ENCODE results near the gene S100A3.
"Not testable (repeated sequence)": the region's sequence is repeated elsewhere in the genome, so short reads cannot be mapped to it uniquely, and the experiment has no call there.

The S100A3 gene

DNA sequence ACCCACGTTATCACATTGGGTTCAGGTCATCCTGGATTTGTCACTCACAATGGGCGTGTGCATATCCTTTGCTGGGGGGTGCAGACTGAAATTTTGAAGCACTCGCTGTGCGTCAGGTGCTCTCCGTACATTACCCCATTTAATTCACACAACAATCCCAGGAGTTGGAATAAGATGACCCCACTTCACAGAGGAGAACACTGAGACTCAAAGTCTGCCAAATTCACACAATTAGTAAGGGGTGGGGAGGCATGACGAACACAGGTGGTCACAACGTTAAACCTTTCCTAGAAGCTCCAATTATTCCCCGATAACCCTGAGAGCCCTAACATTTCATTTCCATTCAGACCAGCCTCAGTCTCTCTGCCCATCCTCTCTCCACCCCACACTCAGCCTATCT, 20.4 kb upstream of the S100A3 start:
- no peak for DNase-seq (ENCODE audit: low spot score)

DNA sequence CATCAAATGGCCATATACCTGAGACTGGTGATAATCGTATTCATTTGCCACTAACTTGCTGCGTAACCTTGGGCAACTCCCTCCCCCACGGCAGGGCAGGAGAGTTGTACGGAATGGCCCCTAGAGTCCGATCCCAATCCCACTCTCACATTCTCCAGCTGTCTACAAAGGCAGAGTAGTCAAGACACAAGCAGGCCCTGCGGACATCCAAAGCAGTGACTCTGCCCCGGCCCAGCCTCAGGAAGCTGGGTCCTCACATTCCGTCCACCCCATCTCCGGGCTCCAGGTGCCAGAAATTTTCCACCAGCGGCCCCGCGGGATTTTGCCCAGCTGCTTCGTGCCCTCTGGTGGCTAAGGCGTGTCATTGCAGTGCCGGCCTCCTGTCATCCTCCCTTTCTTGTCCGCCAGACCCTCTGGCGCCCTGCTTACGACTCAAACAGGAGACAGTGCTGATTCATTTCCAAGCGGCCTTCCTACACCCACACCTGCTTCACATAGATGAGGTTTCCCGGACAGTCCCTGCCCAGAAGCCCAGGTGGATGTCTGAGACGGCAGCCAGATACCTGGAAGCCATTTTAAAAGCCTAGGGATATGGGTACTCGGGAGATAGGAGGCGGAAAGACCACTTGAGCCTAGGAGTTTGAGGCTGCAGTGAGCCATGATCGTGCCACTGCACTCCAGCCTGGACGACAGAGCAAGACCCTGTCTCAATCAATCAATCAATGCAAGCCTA, 19.5 kb upstream of the S100A3 start:
- peak; percentile 94 for DNase-seq (ENCODE audit: low spot score)

GRCh38 chr1:153567621-153568366, 18.7 kb upstream of the S100A3 start:
- DNase-seq (ENCODE audit: low spot score): peak; percentile 94

GRCh38 chr1:153566414-153567371, 17.6 kb upstream of the S100A3 start:
- peak; percentile 99 for DNase-seq (ENCODE audit: low spot score)

DNA sequence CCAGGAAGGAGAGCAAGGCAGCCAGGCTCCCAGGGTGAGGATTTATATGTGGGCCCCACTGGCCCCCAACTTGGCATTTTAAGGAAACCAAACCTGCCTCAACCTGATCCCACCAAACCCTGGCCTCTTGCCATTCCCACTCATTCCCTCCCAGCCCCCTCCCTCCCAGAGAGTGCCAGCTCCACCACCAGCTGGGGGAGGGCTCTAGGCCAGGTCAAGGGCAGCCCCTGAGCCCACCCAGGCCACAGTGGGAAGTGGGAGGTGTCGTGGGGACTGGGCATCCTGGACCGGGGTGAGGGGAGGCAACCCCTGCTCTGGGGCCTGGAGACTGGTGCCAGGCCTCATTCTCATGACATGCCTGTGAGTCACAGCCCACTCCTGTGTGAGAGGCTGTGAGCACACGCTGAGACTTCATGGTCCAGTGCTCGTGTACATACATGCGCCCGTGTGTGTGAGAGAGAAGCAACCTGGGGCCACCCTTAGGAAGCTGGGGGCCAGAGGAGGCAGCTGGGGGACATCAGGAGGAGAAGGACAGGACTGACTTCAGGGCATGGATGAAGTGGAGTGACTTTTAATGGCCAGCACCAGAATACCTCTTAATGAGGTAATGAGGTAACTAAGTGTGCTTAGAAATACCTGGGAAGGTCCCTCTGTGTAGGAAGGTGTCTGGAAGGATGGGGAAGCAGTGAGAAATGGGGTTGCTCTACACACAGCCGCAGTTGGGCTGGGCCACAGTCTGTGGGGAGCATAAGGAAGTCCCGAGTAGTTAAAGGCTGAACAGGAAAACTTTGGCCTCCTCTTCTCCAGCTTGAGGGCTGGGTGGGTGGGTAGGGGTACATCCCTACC, 16.7 kb upstream of the S100A3 start, which contains the start of gene S100A2:
Gene S100A2 (minus strand): TSS at position 316 of the 846 bp plus-strand sequence. CDS start 1,967 bp downstream, outside the sequence.
- peak; percentile 93 for DNase-seq (ENCODE audit: low spot score)

GRCh38 chr1:153563991-153564390, 14.9 kb upstream of the S100A3 start:
- no peak for DNase-seq (ENCODE audit: low spot score)

DNA sequence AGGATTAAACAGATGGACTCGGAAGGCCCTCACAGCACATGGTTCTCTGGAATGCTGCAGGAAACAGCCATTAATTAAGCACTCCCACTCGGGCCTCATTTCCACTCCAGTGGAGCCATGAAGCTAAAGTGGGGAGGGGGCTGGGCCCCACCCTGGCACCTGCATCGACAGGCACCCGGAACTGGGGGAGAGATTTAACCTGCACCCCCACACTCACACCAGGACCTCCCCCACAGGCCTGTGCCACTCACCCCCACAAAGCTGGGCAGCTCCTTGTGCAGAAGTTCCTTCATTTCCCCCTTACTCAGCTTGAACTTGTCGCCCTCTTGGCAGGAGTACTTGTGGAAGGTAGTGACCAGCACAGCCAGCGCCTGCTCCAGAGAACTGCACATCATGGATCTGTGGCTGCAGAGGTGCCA, 14.4 kb upstream of the S100A3 start:
- no peak for DNase-seq (ENCODE audit: low spot score)

DNA sequence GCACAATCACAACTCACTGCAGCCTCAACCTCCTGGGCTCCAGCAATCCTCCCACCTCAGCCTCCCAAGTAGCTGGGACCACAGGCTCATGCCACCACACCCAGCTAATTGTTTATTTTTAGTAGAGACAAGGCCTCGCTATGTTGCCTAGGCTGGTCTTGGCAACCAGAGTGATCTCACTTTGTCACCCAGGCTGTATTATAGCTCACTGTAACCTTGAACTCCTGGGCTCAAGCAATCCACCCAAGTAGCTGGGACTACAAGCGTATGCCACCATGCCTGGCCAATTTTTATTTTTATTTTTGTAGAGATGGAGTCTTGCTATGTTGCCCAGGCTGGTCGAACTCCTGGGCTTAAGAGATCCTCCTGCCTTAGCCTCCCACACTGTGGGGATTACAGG, 13.0 kb upstream of the S100A3 start:
- DNase-seq (ENCODE audit: low spot score): not testable (repeated sequence)

DNA sequence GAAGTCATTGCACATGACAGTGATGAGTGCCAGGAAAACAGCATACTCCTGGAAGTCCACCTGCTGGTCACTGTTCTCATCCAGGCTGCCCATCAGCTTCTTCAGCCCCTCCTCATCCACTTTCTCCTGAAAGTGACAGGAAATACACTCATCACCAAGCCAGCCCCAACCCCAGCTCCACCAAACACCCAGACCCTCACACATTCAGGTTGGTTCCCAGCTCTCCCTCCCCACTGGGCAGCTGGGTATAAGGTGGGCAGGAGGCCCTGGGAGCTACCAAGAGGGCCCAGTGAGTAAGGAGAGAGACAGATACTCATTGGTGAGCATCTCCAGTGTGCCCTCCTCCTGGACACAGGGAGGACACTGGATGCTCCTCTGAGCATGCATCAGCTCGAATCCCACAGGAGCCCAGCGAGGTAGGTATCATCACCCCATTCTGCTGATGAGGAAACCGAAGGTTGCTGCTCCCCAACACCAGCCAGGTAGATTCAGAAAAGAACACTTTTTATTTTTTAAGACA, 12.5 kb upstream of the S100A3 start:
- no peak for DNase-seq (ENCODE audit: low spot score)

GRCh38 chr1:153560771-153561465, 11.9 kb upstream of the S100A3 start:
- DNase-seq (ENCODE audit: low spot score): no peak

DNA sequence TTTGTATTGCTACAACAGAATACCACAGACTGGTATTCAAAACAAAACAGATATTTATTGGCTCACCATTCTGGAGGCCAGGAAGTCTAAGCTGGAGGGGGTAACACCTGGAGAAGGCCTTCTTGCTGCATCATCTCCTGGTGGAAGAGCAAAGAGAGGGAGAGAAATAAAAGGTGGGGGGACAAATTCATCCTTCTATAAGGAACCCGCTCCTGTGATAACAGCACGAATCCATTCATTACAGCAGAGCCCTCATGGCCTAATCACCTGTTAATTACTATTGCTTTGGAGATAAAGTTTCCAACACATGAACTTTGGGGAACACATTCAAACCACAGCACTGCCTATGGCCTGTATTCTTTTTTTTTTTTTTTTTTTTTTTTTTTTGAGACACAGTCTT, 11.2 kb upstream of the S100A3 start:
- DNase-seq (ENCODE audit: low spot score): no peak

DNA sequence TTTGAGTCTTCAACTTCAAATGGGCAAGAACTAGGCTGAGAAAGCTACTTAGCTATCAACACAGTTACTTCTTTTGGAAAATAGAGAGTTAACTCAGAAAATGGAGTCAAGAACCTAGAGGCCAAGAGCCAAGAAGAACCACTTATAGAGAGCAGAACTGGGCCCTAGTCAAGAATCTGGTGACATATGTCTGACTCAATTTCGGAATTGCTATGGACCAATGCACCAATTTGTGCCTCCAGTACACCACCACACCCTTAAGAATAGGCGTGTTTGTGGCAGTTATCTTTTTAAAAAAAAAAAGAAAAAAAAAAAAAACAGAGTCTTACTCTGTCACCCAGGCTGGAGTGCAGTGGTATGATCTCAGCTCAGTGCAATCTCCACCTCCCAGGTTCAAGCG, 8.8 kb upstream of the S100A3 start:
- no peak for DNase-seq (ENCODE audit: low spot score)

DNA sequence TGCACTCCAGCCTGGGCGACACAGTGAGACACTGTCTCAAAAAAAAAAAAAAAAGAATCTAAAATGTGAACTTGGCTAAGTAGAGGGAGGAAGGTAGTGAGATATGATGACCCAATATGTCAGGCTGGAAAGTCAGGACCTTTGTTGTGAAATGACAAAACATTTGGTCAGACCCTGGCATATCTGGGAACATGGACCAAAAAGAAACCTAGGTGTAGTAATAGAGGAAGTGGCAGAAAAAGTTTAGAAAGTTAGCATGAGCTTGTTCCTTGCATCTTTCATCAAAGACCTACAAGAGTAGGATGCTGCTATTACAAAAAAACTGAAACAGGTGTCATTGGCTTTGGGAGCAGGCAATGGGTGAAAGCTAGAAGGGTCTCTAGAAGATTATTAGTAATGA, 7.3 kb upstream of the S100A3 start:
- no peak for DNase-seq (ENCODE audit: low spot score)

GRCh38 chr1:153553830-153554541, 4.9 kb upstream of the S100A3 start:
- DNase-seq (ENCODE audit: low spot score): no peak

DNA sequence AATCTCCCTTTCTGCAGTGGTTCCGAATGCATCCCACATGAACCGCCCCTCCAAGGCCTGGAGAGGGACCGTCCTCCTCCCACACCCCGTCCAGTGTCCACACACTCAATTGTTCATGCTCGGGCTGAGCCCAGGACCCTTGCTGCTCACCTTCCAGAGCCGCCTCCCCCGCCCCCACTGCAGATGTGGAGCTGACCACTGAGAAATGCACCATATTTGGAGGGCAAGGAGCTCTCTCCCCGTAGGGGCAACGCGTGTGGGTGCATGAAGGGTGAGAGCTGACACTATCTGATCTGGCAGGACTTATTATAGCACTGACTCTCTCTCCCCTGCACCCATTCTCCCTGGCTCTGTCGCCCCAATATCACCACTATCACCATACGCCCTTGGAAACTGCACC, 4.0 kb upstream of the S100A3 start:
- DNase-seq (ENCODE audit: low spot score): no peak

DNA sequence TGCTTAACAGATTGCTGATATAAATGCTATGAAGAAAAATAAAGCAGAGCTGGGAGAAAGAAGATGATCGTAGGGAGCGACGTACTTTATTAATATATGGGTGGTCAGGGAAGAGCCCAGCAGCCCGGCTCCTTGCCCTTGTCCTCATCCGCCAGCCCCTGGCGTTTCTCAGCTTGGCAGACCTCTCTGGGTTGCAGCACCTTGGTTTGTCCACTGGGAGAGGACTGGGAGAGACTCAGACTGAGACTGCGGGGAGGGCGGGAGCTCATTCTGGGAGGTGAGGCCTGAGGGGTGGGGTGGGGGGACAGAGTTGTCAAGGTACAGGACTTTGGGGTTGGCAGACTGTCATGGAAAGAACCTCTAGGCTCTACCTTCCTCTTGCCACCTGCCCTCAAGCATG, 3.3 kb upstream of the S100A3 start:
- DNase-seq (ENCODE audit: low spot score): no peak

DNA sequence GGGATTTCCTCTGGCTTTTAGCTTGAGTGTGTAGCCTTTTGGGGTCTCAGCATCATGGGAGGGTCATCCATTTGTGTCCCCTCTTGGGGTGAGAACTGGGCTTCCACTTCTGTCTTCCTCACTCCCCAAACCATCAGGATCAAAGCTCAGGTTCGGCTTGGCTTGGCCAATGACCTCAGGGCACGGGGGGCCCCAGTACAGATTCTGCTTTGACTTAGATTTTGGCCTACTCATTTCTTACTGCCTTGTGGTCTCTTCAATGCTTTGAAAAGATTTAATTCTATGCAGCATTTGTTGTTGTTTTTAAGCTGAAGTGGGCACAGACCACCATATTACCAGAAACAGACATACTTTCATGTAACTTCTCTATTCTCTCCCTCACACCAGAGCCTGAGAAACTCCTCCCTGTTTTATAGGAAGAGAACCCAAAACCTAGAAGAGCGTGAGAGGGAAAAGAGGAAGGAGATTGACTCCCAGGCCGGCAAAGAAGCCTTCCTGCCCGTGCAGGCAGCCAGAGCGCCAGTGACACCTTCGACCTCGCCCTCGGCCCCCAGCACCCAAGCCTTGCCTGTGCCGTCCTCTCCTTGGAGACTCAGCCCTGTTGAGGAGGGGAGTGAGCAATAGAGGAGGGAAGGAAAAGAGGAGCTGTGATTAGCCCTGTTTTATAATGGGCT, 1.9 kb upstream of the S100A3 start:
- DNase-seq (ENCODE audit: low spot score): no peak

- DNase-seq (ENCODE audit: low spot score): no peak
These were observed 1.3 kb upstream of the S100A3 start for GRCh38 chr1:153550398-153550758.

GRCh38 chr1:153549741-153550397, 811 bp upstream of the S100A3 start:
- peak; percentile 60 for DNase-seq (ENCODE audit: low spot score)

All from SW480 (cell line).